ENCODE data around the gene PPWD1. TPM values are rescaled to one million over a fixed set of nuclear protein-coding genes. Genes with fewer than 3 reads are reported as not detected.

Gene PPWD1
- 10 to 100 TPM; 46.7 to 50.0 TPM for total RNA-seq

DNA sequence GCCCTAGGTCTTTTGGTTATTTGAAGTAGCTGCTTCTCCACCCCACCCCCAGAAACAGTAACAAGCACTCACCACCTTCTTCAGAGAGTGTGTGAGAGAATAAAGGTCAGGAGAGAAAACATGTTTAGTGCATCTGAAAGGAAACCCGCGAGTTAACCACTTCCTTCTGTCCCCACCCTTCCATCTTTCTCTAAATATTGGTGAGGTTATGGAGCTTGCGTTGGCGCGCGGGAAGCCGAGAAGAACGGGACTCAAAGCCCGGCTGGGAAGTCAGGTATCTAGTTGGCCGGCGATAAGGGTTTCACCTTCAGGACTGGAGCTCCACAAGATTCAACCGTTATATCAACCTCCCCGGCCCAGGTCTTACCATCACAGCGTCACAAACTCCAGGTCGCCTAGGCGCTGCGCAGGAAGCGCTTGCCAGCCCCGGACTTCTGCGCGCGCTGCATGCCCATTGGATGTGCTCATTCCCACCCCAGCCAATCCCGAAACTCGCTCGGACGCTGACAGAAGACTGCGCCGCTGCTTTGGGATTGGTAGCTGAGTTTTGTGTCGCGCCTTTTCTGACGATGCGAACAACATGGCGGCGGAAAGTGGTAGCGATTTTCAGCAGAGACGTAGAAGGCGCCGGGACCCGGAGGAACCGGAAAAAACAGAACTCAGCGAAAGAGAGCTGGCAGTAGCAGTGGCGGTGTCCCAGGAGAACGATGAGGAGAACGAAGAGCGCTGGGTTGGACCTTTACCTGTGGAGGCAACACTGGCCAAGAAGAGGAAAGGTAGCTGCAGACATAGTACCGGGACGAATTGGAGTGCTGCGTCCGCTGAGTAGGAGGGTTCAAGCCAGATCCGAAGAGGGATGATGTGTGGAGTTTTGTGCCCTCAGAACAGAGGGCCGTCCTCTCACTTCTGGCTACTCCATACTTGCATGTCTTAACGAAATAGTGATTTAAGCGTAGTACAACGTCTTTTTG, at the start of gene PPWD1, which contains the start of gene CENPK:
TSS of gene PPWD1 (plus strand) at position 566 of the 971 bp plus-strand sequence. CDS start at position 581, 15 bp downstream.
TSS of gene CENPK (minus strand) at position 438 of the 971 bp plus-strand sequence. CDS start 8,261 bp downstream, outside the sequence.
- ChIA-PET POLR2A (interaction anchor here (0.6 to 6.6 kb wide), 44 partner anchors 10 to 1652 kb away, joined by 3 to 107 read pairs (median 5); partner anchors contain the start of genes ADAMTS6, CWC27, ERBIN and NLN), CTCF (interaction anchor here (0.6 to 3.1 kb wide), 5 partner anchors 12 to 81 kb away, joined by 3 to 11 read pairs (median 7); partner anchors contain the start of genes ADAMTS6 and TRIM23)
- H3K4me3 Mint-ChIP-seq = peak within 1 kb of the TSS; percentile 93
- H3K4me1 Mint-ChIP-seq = peaks cover 58% of the 10 kb centered on the region
- peaks cover 38% of the 10 kb centered on the region for H3K36me3 Mint-ChIP-seq (ENCODE audit: low read depth)
- no peaks in the 10 kb centered on the region for H3K9me3 Mint-ChIP-seq
- peak within 1 kb of the TSS; percentile 98 for H3K27ac Mint-ChIP-seq
- peak; percentile 97 for DNase-seq
- no peaks in the 10 kb centered on the region for H3K27me3 Mint-ChIP-seq

- no peaks in the 10 kb centered on the region for H3K9me3 Mint-ChIP-seq
- H3K27me3 Mint-ChIP-seq = no peaks in the 10 kb centered on the region
- DNase-seq = no peak
- H3K4me3 Mint-ChIP-seq = no peak overlapping the region
- peaks cover 37% of the 10 kb centered on the region for H3K36me3 Mint-ChIP-seq (ENCODE audit: low read depth)
- H3K4me1 Mint-ChIP-seq = no peaks in the 10 kb centered on the region
- H3K27ac Mint-ChIP-seq = no peak overlapping the region
- ChIA-PET CTCF (no interaction called here), POLR2A (interaction anchor here (1.3 to 1.5 kb wide), 2 partner anchors 17 to 37 kb away, joined by 3 to 5 read pairs; partner anchors contain the start of genes CENPK and PPWD1)
These were observed 37.4 kb upstream of the PPWD1 start for GRCh38 chr5:65525726-65526125.

DNA sequence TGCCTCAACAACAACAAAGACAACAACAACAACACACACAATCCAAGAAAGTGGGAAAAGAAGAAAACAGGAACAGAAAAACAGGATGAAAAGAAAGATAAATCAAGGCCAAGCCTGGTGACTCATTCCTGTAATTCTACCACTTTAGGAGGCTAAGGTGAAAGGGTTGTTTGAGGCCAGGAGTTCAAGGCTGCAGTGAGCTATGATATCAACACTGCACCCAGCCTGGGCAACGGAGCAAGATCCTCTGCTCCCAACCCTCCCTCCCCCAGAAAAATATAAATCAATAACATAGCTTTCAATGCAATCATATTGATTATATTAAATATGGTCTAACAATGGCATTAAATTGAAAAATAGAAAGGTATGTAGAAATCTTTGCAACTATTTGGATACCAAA, 32.2 kb upstream of the PPWD1 start:
- CTCF ChIA-PET = no interaction called here

GRCh38 chr5:65535529-65535987, 27.5 kb upstream of the PPWD1 start:
- H3K27ac Mint-ChIP-seq = no peak overlapping the region
- POLR2A ChIA-PET = interaction anchor here (1.5 to 2.2 kb wide), 3 partner anchors 18 to 88 kb away, joined by 3 to 13 read pairs (median 5); partner anchors contain the start of genes CENPK and PPWD1
- H3K27me3 Mint-ChIP-seq = no peaks in the 10 kb centered on the region
- peaks cover 2% of the 10 kb centered on the region for H3K4me1 Mint-ChIP-seq
- H3K36me3 Mint-ChIP-seq (ENCODE audit: low read depth) = peaks cover 42% of the 10 kb centered on the region
- no peak for DNase-seq
- no peak overlapping the region for H3K4me3 Mint-ChIP-seq
- H3K9me3 Mint-ChIP-seq = no peaks in the 10 kb centered on the region
- CTCF ChIA-PET = no interaction called here

More for the DNA sequence above, 32.2 kb upstream of the PPWD1 start:
- POLR2A ChIA-PET = interaction anchor here (1.9 kb wide), 1 partner anchor 31 kb away, joined by 6 read pairs; no protein-coding TSS in a partner anchor
- Mint-ChIP-seq H3K9me3 (no peaks in the 10 kb centered on the region), H3K4me1 (no peaks in the 10 kb centered on the region), H3K27ac (no peak overlapping the region), H3K27me3 (no peaks in the 10 kb centered on the region), H3K4me3 (no peak overlapping the region), H3K36me3 (ENCODE audit: low read depth) (peaks cover 40% of the 10 kb centered on the region)
- DNase-seq = no peak

DNA sequence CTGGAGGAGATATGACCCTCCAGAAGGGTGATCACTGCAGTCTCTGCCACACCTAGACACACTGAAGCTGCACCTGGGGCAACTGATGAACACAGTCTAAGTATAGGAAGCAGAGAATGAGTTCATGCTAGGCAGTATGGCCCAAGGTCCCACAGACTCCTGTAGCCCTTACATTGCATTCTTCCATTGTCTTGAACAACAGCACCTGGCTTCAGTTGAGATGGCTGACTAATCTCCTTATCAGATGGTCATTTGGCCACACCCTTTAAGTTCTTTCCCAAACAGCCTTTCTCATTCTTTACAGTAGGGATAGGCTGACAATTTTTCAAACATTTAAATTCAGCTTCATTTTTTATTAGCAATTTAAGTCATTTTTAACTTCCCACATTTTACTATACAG, 23.3 kb upstream of the PPWD1 start:
- CTCF ChIA-PET = interaction anchor here (0.6 to 1.4 kb wide), 2 partner anchors 19 to 37 kb away, joined by 3 read pairs; no protein-coding TSS in a partner anchor
- Mint-ChIP-seq H3K27ac (no peak overlapping the region), H3K9me3 (no peaks in the 10 kb centered on the region), H3K36me3 (ENCODE audit: low read depth) (peaks cover 63% of the 10 kb centered on the region), H3K27me3 (no peaks in the 10 kb centered on the region), H3K4me3 (no peak overlapping the region), H3K4me1 (peaks cover 19% of the 10 kb centered on the region)
- POLR2A ChIA-PET = interaction anchor here (0.6 to 2.9 kb wide), 3 partner anchors 13 to 57 kb away, joined by 3 to 11 read pairs (median 5); partner anchors contain the start of genes CENPK and PPWD1
- no peak for DNase-seq

- H3K36me3 Mint-ChIP-seq (ENCODE audit: low read depth) = peaks cover 79% of the 10 kb centered on the region
- CTCF ChIA-PET = no interaction called here
- no peak for DNase-seq
- no peaks in the 10 kb centered on the region for H3K27me3 Mint-ChIP-seq
- H3K4me3 Mint-ChIP-seq = no peak overlapping the region
- peaks cover 38% of the 10 kb centered on the region for H3K4me1 Mint-ChIP-seq
- POLR2A ChIA-PET = interaction anchor here (2.2 kb wide), 1 partner anchor 18 kb away, joined by 13 read pairs; the partner anchor contains the start of genes CENPK and PPWD1
- no peak overlapping the region for H3K27ac Mint-ChIP-seq
- no peaks in the 10 kb centered on the region for H3K9me3 Mint-ChIP-seq
These were observed 18.6 kb upstream of the PPWD1 start for GRCh38 chr5:65544473-65544872.

DNA sequence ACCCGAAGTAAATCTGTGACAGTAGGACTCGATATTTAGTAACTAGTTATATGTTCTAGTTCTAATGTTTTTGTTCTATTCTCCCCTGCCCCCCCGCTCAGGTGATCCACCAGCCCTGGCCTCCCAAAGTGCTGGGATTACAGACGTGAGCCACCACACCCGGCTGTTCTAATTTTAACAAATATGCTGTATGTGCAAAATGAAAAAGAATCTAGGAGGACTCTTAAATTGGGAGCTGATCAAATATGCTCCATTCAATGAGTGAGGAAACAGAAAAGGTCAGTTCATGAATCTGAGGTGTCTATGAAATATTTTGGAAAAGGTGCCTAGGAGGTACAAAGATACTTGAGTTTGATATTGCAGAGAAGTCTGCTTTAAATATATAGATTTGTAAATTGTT, 17.0 kb upstream of the PPWD1 start:
- no peak for DNase-seq
- Mint-ChIP-seq H3K9me3 (no peaks in the 10 kb centered on the region), H3K4me3 (no peak overlapping the region), H3K27ac (no peak overlapping the region), H3K27me3 (no peaks in the 10 kb centered on the region), H3K4me1 (peaks cover 40% of the 10 kb centered on the region), H3K36me3 (ENCODE audit: low read depth) (peaks cover 89% of the 10 kb centered on the region)
- POLR2A ChIA-PET = no interaction called here
- CTCF ChIA-PET = no interaction called here

DNA sequence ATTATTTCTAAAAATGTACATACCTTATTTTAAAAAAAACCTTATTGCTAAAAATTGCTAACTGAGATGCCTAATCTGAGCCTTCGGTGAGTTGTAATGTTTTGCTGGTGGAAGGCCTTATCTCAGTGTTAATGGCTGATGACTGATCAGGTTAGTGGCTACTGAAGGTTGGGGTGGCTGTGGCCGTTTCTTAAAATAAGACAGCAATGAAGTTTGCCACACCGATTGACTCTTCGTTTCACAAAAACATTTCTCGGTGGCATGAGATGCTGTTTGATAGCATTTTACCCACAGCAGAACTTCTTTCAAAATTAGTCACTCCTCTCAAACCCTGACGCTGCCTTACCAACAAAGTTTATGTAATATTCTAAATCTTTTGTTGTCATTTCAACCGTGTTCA, 14.8 kb upstream of the PPWD1 start:
- Mint-ChIP-seq H3K9me3 (no peaks in the 10 kb centered on the region), H3K36me3 (ENCODE audit: low read depth) (peaks cover 82% of the 10 kb centered on the region), H3K27me3 (no peaks in the 10 kb centered on the region), H3K4me1 (peaks cover 43% of the 10 kb centered on the region), H3K27ac (peak overlapping the region; percentile 62), H3K4me3 (no peak overlapping the region)
- DNase-seq = peak; percentile 35
- POLR2A ChIA-PET = interaction anchor here (1.3 to 3.2 kb wide), 2 partner anchors 14 to 15 kb away, joined by 6 to 44 read pairs; partner anchors contain the start of genes CENPK and PPWD1
- CTCF ChIA-PET = interaction anchor here (0.6 to 1.7 kb wide), 2 partner anchors 26 to 584 kb away, joined by 3 to 4 read pairs; no protein-coding TSS in a partner anchor

DNA sequence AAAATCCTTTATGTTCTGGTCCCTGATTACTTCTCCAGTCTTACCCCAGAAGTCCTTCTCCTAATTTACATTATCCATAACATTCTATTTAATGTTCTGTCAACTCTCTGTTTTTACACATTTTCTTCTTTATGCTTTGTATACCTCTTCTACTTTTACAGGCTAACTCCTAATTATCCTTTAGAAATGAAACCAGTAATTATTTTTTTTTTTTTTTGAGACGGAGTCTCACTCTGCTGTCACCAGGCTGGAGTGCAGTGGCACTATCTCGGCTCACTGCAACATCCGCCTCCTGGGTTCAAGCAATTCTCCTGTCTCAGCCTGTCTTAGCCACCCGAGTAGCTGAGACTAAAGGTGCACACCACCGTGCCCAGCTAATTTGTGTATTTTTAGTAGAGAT, 9.2 kb upstream of the PPWD1 start:
- ChIA-PET POLR2A (interaction anchor here (3.3 kb wide), 1 partner anchor 9 kb away, joined by 21 read pairs; the partner anchor contains the start of genes CENPK and PPWD1), CTCF (no interaction called here)
- H3K27ac Mint-ChIP-seq = no peak overlapping the region
- H3K4me1 Mint-ChIP-seq = peaks cover 49% of the 10 kb centered on the region
- DNase-seq = no peak
- no peaks in the 10 kb centered on the region for H3K27me3 Mint-ChIP-seq
- H3K9me3 Mint-ChIP-seq = no peaks in the 10 kb centered on the region
- H3K4me3 Mint-ChIP-seq = no peak overlapping the region
- peaks cover 73% of the 10 kb centered on the region for H3K36me3 Mint-ChIP-seq (ENCODE audit: low read depth)

GRCh38 chr5:65555287-65555686, 7.8 kb upstream of the PPWD1 start:
- ChIA-PET POLR2A (no interaction called here), CTCF (no interaction called here)
- Mint-ChIP-seq H3K4me1 (peaks cover 48% of the 10 kb centered on the region), H3K36me3 (ENCODE audit: low read depth) (peaks cover 71% of the 10 kb centered on the region), H3K4me3 (no peak overlapping the region), H3K9me3 (no peaks in the 10 kb centered on the region), H3K27ac (no peak overlapping the region), H3K27me3 (no peaks in the 10 kb centered on the region)
- DNase-seq = no peak

DNA sequence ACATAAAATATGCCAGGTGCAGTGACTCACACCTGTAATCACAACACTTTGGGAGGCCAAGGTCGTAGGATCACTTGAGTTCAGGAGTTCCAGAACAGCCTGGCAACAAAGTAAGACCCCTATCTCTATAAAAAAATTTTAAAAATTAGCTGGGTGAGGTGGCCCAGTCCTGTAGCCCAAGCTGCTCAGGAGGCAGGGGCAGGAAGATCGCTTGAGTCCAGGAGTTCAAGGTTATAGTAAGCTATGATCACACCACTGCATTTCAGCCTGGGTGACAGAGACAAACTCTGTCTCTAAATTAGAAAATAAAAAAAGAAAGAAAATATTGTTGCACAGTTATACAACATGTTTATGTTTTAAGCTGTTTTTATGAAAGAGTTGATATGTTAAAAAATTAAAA, 6.9 kb upstream of the PPWD1 start:
- peaks cover 50% of the 10 kb centered on the region for H3K4me1 Mint-ChIP-seq
- peaks cover 67% of the 10 kb centered on the region for H3K36me3 Mint-ChIP-seq (ENCODE audit: low read depth)
- no peak overlapping the region for H3K27ac Mint-ChIP-seq
- CTCF ChIA-PET = interaction anchor here (0.5 kb wide), 1 partner anchor 924 kb away, joined by 3 read pairs; no protein-coding TSS in a partner anchor
- POLR2A ChIA-PET = no interaction called here
- DNase-seq = no peak
- no peaks in the 10 kb centered on the region for H3K27me3 Mint-ChIP-seq
- H3K9me3 Mint-ChIP-seq = no peaks in the 10 kb centered on the region
- no peak overlapping the region for H3K4me3 Mint-ChIP-seq

GRCh38 chr5:65556718-65557117, 6.4 kb upstream of the PPWD1 start:
- H3K9me3 Mint-ChIP-seq = no peaks in the 10 kb centered on the region
- peaks cover 54% of the 10 kb centered on the region for H3K4me1 Mint-ChIP-seq
- no peak for DNase-seq
- no peak overlapping the region for H3K4me3 Mint-ChIP-seq
- CTCF ChIA-PET = interaction anchor here (0.5 kb wide), 1 partner anchor 924 kb away, joined by 3 read pairs; no protein-coding TSS in a partner anchor
- no peaks in the 10 kb centered on the region for H3K27me3 Mint-ChIP-seq
- H3K27ac Mint-ChIP-seq = no peak overlapping the region
- POLR2A ChIA-PET = no interaction called here
- peaks cover 67% of the 10 kb centered on the region for H3K36me3 Mint-ChIP-seq (ENCODE audit: low read depth)
